Mucosa of stomach (tissue), 1 donor: ENCODE data around the gene TBC1D4.
A peak's percentile ranks its signal among the peaks of the same experiment; 100 is the strongest.

Experiments used
- H3K27me3 ChIP-seq: one replicate; pipeline ENCODE4 v1.7.0; 2013; ENCODE audit warnings: mild to moderate bottlenecking, low read length; ENCODE audit not compliant: control insufficient read depth, insufficient read depth
- H3K36me3 ChIP-seq: one replicate; pipeline ENCODE4 v1.7.0; 2013; ENCODE audit warnings: low read length; ENCODE audit not compliant: control insufficient read depth, insufficient read depth
- H3K4me1 ChIP-seq: one replicate; pipeline ENCODE4 v1.7.0; 2013; ENCODE audit warnings: mild to moderate bottlenecking, low read length; ENCODE audit not compliant: control insufficient read depth, insufficient read depth
- H3K4me3 ChIP-seq: one replicate; pipeline ENCODE4 v1.7.0; 2013; ENCODE audit warnings: low read length
- H3K9ac ChIP-seq: one replicate; pipeline ENCODE4 v1.7.0; 2013; ENCODE audit warnings: mild to moderate bottlenecking, low read length, moderate library complexity
- H3K9me3 ChIP-seq: one replicate; pipeline ENCODE4 v1.7.0; 2013; ENCODE audit warnings: mild to moderate bottlenecking, low read length, moderate library complexity; ENCODE audit not compliant: control insufficient read depth
- donor health status: Pancreatic carcinoma.

TBC1D4 gene

GRCh38 chr13:75480671-75481175 lies 1.2 kb downstream of the TBC1D4 start:
- Histone ChIP-seq H3K36me3 (no peaks in the 10 kb centered on the region), H3K27me3 (no peaks in the 10 kb centered on the region), H3K9me3 (no peaks in the 10 kb centered on the region), H3K9ac (peak overlapping the region; percentile 37), H3K4me1 (no peaks in the 10 kb centered on the region), H3K4me3 (no peak overlapping the region)

GRCh38 chr13:75479102-75479740 lies 2.7 kb downstream of the TBC1D4 start:
- Histone ChIP-seq H3K9ac (no peak overlapping the region), H3K4me1 (no peaks in the 10 kb centered on the region), H3K9me3 (no peaks in the 10 kb centered on the region), H3K4me3 (no peak overlapping the region), H3K27me3 (no peaks in the 10 kb centered on the region), H3K36me3 (no peaks in the 10 kb centered on the region)

GRCh38 chr13:75478659-75479058 lies 3.3 kb downstream of the TBC1D4 start:
- Histone ChIP-seq H3K4me1 (no peaks in the 10 kb centered on the region), H3K9ac (no peak overlapping the region), H3K4me3 (no peak overlapping the region), H3K27me3 (no peaks in the 10 kb centered on the region), H3K9me3 (no peaks in the 10 kb centered on the region), H3K36me3 (no peaks in the 10 kb centered on the region)

- Histone ChIP-seq H3K27me3 (no peaks in the 10 kb centered on the region), H3K9me3 (no peaks in the 10 kb centered on the region), H3K4me1 (no peaks in the 10 kb centered on the region), H3K9ac (no peak overlapping the region), H3K4me3 (no peak overlapping the region), H3K36me3 (no peaks in the 10 kb centered on the region)
Observed at GRCh38 chr13:75474956-75475355, 7.0 kb downstream of the TBC1D4 start.

- Histone ChIP-seq H3K36me3 (no peaks in the 10 kb centered on the region), H3K27me3 (no peaks in the 10 kb centered on the region), H3K4me1 (no peaks in the 10 kb centered on the region), H3K9me3 (no peaks in the 10 kb centered on the region), H3K4me3 (no peak overlapping the region), H3K9ac (no peak overlapping the region)
Observed at GRCh38 chr13:75473468-75473867, 8.5 kb downstream of the TBC1D4 start.

- no peak overlapping the region for H3K4me3 ChIP-seq
- H3K4me1 ChIP-seq, result no peaks in the 10 kb centered on the region
- no peaks in the 10 kb centered on the region for H3K27me3 ChIP-seq
- H3K9ac ChIP-seq, result no peak overlapping the region
- no peaks in the 10 kb centered on the region for H3K9me3 ChIP-seq
- no peaks in the 10 kb centered on the region for H3K36me3 ChIP-seq
Observed at GRCh38 chr13:75470676-75471075, 11.3 kb downstream of the TBC1D4 start.

- Histone ChIP-seq H3K27me3 (no peaks in the 10 kb centered on the region), H3K9ac (no peak overlapping the region), H3K36me3 (no peaks in the 10 kb centered on the region), H3K4me1 (no peaks in the 10 kb centered on the region), H3K4me3 (no peak overlapping the region), H3K9me3 (no peaks in the 10 kb centered on the region)
Observed at GRCh38 chr13:75469047-75469446, 12.9 kb downstream of the TBC1D4 start.

- Histone ChIP-seq H3K9me3 (no peaks in the 10 kb centered on the region), H3K4me3 (no peak overlapping the region), H3K27me3 (no peaks in the 10 kb centered on the region), H3K9ac (no peak overlapping the region), H3K36me3 (no peaks in the 10 kb centered on the region), H3K4me1 (no peaks in the 10 kb centered on the region)
Observed at GRCh38 chr13:75468602-75469001, 13.4 kb downstream of the TBC1D4 start.

GRCh38 chr13:75468098-75468497 lies 13.9 kb downstream of the TBC1D4 start:
- Histone ChIP-seq H3K9me3 (no peaks in the 10 kb centered on the region), H3K27me3 (no peaks in the 10 kb centered on the region), H3K9ac (no peak overlapping the region), H3K4me1 (no peaks in the 10 kb centered on the region), H3K4me3 (no peak overlapping the region), H3K36me3 (no peaks in the 10 kb centered on the region)

- no peaks in the 10 kb centered on the region for H3K27me3 ChIP-seq
- no peaks in the 10 kb centered on the region for H3K9me3 ChIP-seq
- no peaks in the 10 kb centered on the region for H3K4me1 ChIP-seq
- no peak overlapping the region for H3K9ac ChIP-seq
- H3K36me3 ChIP-seq, result no peaks in the 10 kb centered on the region
- H3K4me3 ChIP-seq, result no peak overlapping the region
Observed at GRCh38 chr13:75467040-75467728, 14.8 kb downstream of the TBC1D4 start.

GRCh38 chr13:75465236-75465635 lies 16.7 kb downstream of the TBC1D4 start:
- H3K36me3 ChIP-seq, result no peaks in the 10 kb centered on the region
- no peak overlapping the region for H3K9ac ChIP-seq
- no peaks in the 10 kb centered on the region for H3K9me3 ChIP-seq
- H3K4me1 ChIP-seq, result no peaks in the 10 kb centered on the region
- no peaks in the 10 kb centered on the region for H3K27me3 ChIP-seq
- no peak overlapping the region for H3K4me3 ChIP-seq

- no peaks in the 10 kb centered on the region for H3K27me3 ChIP-seq
- H3K9ac ChIP-seq, result no peak overlapping the region
- H3K4me1 ChIP-seq, result peaks cover 7% of the 10 kb centered on the region
- H3K36me3 ChIP-seq, result no peaks in the 10 kb centered on the region
- no peaks in the 10 kb centered on the region for H3K9me3 ChIP-seq
- H3K4me3 ChIP-seq, result no peak overlapping the region
Observed at GRCh38 chr13:75461314-75461713, 20.7 kb downstream of the TBC1D4 start.
